OCI-LY7 (cell line): ENCODE data around the gene SEC14L5. TPM values are rescaled to one million over a fixed set of nuclear protein-coding genes. Genes with fewer than 3 reads are reported as not detected.

Source experiments
- BruUV-seq: library from RNA; stranded (reverse); fragments of 400-500 nt; replicated peaks from 2 replicates; lab custom pipeline; 2021; lab: Mats Ljungman, UMichigan
- CTCF ChIA-PET: fragments of 300-600 bp; sonication (Branson Sonifier 250); formaldehyde crosslinking; loops from one replicate; lab custom pipeline; 2022; ENCODE audit warnings: antibody characterized with exemption; ENCODE audit not compliant: unreplicated experiment; lab: Charles Lee
- POLR2A ChIA-PET: fragments of 300-600 bp; sonication (Branson Sonifier 250); formaldehyde crosslinking; loops from one replicate; lab custom pipeline; 2022; ENCODE audit warnings: antibody characterized with exemption; lab: Charles Lee
- DNase-seq: peaks from one replicate; pipeline ENCODE4 v3.0.0-alpha.2; 2015; ENCODE audit warnings: low spot score
- H2AFZ ChIP-seq: fragments of 200-600 bp; sonication (generic), shearing (Covaris generic); 2 replicates; pipeline ENCODE4 v1.6.1; 2014; ENCODE audit warnings: mild to moderate bottlenecking, antibody characterized with exemption, low read length, moderate library complexity
- H3K27ac ChIP-seq: fragments of 200-600 bp; sonication (generic); 2 replicates; pipeline ENCODE4 v1.5.1; 2014; ENCODE audit warnings: mixed run types, low read depth, mild to moderate bottlenecking, moderate library complexity, low read length, inconsistent platforms; ENCODE audit not compliant: poor library complexity, severe bottlenecking
- H3K36me3 ChIP-seq: fragments of 200-600 bp; sonication (generic); 2 replicates; pipeline ENCODE4 v1.6.1; 2014; ENCODE audit warnings: mild to moderate bottlenecking, antibody characterized with exemption, low read length, moderate library complexity, mixed read lengths; ENCODE audit not compliant: insufficient read depth
- H3K4me1 ChIP-seq: fragments of 200-600 bp; sonication (generic); 2 replicates; pipeline ENCODE4 v1.5.1; 2014; ENCODE audit warnings: mild to moderate bottlenecking, low read length; ENCODE audit not compliant: insufficient read depth, poor library complexity, severe bottlenecking
- H3K4me2 ChIP-seq: fragments of 200-600 bp; sonication (generic); 2 replicates; pipeline ENCODE4 v1.6.1; 2014; ENCODE audit warnings: mild to moderate bottlenecking, low read length
- H3K4me3 ChIP-seq: fragments of 200-600 bp; sonication (generic); 2 replicates; pipeline ENCODE4 v1.5.1; 2014; ENCODE audit warnings: mild to moderate bottlenecking, low read depth, low read length; ENCODE audit not compliant: poor library complexity, severe bottlenecking
- H3K79me2 ChIP-seq: fragments of 200-600 bp; sonication (generic); 2 replicates; pipeline ENCODE4 v1.6.1; 2016; ENCODE audit warnings: low read depth, mild to moderate bottlenecking, low read length, moderate library complexity, mixed read lengths; ENCODE audit not compliant: insufficient read depth
- H3K9me2 ChIP-seq: fragments of 200-600 bp; sonication (generic); 2 replicates; pipeline ENCODE4 v1.6.1; 2016; ENCODE audit warnings: mild to moderate bottlenecking, low read length, mixed read lengths; ENCODE audit not compliant: insufficient read depth
- H3K9me3 ChIP-seq: fragments of 200-600 bp; sonication (generic); 2 replicates; pipeline ENCODE4 v1.6.1; 2014; ENCODE audit warnings: mild to moderate bottlenecking, mixed run types, low read length, mixed read lengths
- H4K20me1 ChIP-seq: fragments of 200-600 bp; sonication (generic); 2 replicates; pipeline ENCODE4 v1.6.1; 2014; ENCODE audit warnings: mild to moderate bottlenecking, antibody characterized with exemption, low read length, moderate library complexity, mixed read lengths; ENCODE audit not compliant: insufficient read depth
- EZH2phosphoT487 ChIP-seq: fragments of 200-600 bp; sonication (generic); IDR thresholded peaks from 2 replicates; pipeline ENCODE4 v1.6.1; 2018; ENCODE audit warnings: low read depth, borderline replicate concordance, mild to moderate bottlenecking, mixed run types, antibody characterized with exemption, low read length, moderate library complexity, mixed read lengths
- intact Hi-C: fragments of 100-400 bp; cut with micrococcal nuclease; formaldehyde crosslinking; loops from one replicate; pipeline ENCODE4 v1.10.0; 2022; ENCODE audit not compliant: unreplicated experiment
- total RNA-seq, 2 experiments: library from RNA; depleted of rRNA in 1 of 2; stranded (reverse); fragments of >200 nt in 1 of 2; shearing (Covaris generic) in 1 of 2; gene quantifications; 2 replicates each; pipeline ENCODE4 v1.2.3, GENCODE V29; 2014 to 2022
- TF ChIP-seq, protein P1 (sequence below): fragments of 200-600 bp; sonication (generic); conservative IDR thresholded peaks from 2 replicates; pipeline ENCODE4 v1.5.1; 2014; ENCODE audit warnings: mild to moderate bottlenecking, antibody characterized with exemption, low read length, moderate library complexity, mixed read lengths

SEC14L5 gene
- total RNA-seq, 2 experiments from 2014 or later = not detected

DNA sequence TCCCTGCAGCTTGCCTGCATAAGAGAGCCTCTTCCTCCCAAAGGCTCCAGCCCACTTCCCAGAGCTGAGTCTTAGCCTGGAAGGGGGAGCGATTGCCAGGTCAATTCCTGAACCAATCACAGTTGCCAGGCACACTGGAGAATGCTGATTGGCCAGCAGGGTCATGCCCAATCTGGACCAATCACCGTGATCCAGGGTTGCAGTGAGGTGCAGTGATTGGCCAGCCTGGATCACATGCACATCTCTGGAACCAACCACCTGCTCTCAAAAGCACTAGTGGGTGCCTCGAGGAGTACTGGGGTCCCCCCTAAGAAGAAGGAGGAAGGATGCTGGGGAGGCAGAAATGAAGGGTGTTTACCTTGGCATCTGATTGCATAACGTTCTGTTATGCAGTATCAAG is 57.2 kb downstream of the SEC14L5 start:
- H3K4me3 ChIP-seq = no peak overlapping the region
- no TSS peak for BruUV-seq
- no peaks in the 10 kb centered on the region for H3K9me2 ChIP-seq
- ChIA-PET POLR2A (no interaction called here), CTCF (no interaction called here)
- TF ChIP-seq, protein P1, sequence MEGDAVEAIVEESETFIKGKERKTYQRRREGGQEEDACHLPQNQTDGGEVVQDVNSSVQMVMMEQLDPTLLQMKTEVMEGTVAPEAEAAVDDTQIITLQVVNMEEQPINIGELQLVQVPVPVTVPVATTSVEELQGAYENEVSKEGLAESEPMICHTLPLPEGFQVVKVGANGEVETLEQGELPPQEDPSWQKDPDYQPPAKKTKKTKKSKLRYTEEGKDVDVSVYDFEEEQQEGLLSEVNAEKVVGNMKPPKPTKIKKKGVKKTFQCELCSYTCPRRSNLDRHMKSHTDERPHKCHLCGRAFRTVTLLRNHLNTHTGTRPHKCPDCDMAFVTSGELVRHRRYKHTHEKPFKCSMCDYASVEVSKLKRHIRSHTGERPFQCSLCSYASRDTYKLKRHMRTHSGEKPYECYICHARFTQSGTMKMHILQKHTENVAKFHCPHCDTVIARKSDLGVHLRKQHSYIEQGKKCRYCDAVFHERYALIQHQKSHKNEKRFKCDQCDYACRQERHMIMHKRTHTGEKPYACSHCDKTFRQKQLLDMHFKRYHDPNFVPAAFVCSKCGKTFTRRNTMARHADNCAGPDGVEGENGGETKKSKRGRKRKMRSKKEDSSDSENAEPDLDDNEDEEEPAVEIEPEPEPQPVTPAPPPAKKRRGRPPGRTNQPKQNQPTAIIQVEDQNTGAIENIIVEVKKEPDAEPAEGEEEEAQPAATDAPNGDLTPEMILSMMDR = no peak
- no peak overlapping the region for H3K4me2 ChIP-seq
- no peak overlapping the region for H2AFZ ChIP-seq
- intact Hi-C loops = no loop called here
- H3K27ac ChIP-seq = no peak overlapping the region
- H4K20me1 ChIP-seq = no peaks in the 10 kb centered on the region
- no peaks in the 10 kb centered on the region for H3K9me3 ChIP-seq
- no peak for DNase-seq
- H3K4me1 ChIP-seq = no peaks in the 10 kb centered on the region
- no peaks in the 10 kb centered on the region for H3K36me3 ChIP-seq
- H3K79me2 ChIP-seq = no peaks in the 10 kb centered on the region

DNA sequence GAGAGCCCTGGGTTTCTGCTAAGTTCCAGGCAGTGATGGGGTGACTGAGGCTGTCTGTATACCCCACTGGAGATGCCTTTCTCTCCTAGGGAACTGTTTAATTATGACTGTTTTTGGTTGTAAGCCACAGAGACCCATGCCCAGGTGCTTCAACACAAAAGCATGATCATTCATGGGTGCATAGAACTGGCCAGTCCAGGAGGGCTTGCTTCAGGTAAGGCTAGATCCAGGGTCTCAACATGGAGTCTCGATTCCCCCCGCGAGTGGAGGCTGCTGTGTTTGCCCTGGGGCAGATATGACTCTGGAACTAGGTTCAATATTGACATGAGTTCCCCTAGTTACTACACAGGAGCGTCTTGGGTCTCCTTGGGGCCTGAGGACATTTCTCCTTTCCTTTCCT is 57.8 kb downstream of the SEC14L5 start:
- Histone ChIP-seq H3K4me3 (no peak overlapping the region), H3K9me3 (no peaks in the 10 kb centered on the region), H4K20me1 (no peaks in the 10 kb centered on the region), H3K36me3 (no peaks in the 10 kb centered on the region), H3K79me2 (no peaks in the 10 kb centered on the region), H3K9me2 (no peaks in the 10 kb centered on the region), H3K27ac (no peak overlapping the region), H3K4me2 (no peak overlapping the region), H2AFZ (no peak overlapping the region), H3K4me1 (no peaks in the 10 kb centered on the region)
- no peak for DNase-seq
- CTCF ChIA-PET = no interaction called here
- no TSS peak for BruUV-seq
- POLR2A ChIA-PET = no interaction called here
- intact Hi-C loops = no loop called here
- TF ChIP-seq, protein P1 = no peak
- no peak for TF ChIP-seq EZH2phosphoT487

DNA sequence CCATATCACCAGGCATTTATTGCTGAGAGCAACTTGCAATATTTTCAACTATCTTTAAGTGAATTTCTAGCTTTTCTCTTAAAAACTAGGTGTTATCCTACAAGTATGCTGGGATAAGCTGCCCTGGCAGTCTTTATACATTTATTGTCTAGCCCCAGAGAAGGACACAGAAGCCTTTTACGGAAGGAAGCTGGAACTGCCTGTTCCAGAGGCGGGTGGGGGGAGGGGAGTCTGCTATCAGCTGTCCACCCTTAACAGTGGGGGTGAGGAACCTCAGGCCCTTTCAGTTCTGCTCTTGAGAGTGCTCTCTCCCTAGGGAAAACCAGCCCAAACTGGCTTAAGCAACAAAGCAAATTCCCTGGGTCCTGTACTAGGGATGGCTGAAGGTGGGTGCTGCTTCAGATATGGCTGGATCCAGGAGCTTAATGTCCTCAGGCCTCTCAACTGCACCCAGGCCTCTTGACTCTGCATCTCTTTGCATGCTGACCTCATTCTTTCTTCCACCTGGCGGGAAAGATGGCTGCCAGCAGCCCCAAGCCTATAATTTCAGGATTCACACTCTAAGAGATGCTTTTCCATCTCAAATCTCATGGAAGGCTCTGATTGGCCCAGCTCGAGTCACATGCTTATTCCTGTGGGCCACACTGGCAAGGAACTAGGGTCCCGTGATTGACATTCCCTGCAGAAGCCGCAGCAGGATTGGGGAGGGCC is 59.0 kb downstream of the SEC14L5 start:
- POLR2A ChIA-PET = no interaction called here

More for the DNA sequence above, 59.0 kb downstream of the SEC14L5 start:
- BruUV-seq = no TSS peak
- Histone ChIP-seq H3K79me2 (no peaks in the 10 kb centered on the region), H3K36me3 (no peaks in the 10 kb centered on the region), H3K4me2 (no peak overlapping the region), H3K27ac (no peak overlapping the region), H3K4me3 (no peak overlapping the region), H4K20me1 (no peaks in the 10 kb centered on the region), H3K9me3 (no peaks in the 10 kb centered on the region), H2AFZ (no peak overlapping the region), H3K9me2 (no peaks in the 10 kb centered on the region), H3K4me1 (no peaks in the 10 kb centered on the region)
- TF ChIP-seq, protein P1 = no peak
- no peak for TF ChIP-seq EZH2phosphoT487
- intact Hi-C loops = no loop called here
- DNase-seq = no peak
- CTCF ChIA-PET = no interaction called here
